Smooth muscle cell (in vitro differentiated cells): ENCODE measurements around the gene GNB1L. TPM values are rescaled to one million over a fixed set of nuclear protein-coding genes. Genes with fewer than 3 reads are reported as not detected.

Source experiments
- DNase-seq: peaks from one replicate; lab custom pipeline; 2025; ENCODE audit not compliant: unreplicated experiment; lab: John Stamatoyannopoulos, UW
- H2AFZ ChIP-seq: fragments of 200-600 bp; sonication (generic); 2 replicates; pipeline ENCODE4 v1.6.0; 2016; ENCODE audit warnings: antibody characterized with exemption, low read depth, mild to moderate bottlenecking
- H3F3A ChIP-seq: fragments of 200-600 bp; sonication (generic); 2 replicates; pipeline ENCODE4 v1.6.0; 2017; ENCODE audit warnings: antibody characterized with exemption, low read depth
- H3K27ac ChIP-seq: fragments of 200-600 bp; sonication (generic); 2 replicates; pipeline ENCODE4 v1.5.1; 2016; ENCODE audit warnings: low read depth, mild to moderate bottlenecking
- H3K27me3 ChIP-seq: fragments of 200-600 bp; sonication (generic); 2 replicates; pipeline ENCODE4 v1.6.1; 2016; ENCODE audit warnings: low read depth, mild to moderate bottlenecking
- H3K36me3 ChIP-seq: fragments of 200-600 bp; sonication (generic); 2 replicates; pipeline ENCODE4 v1.5.1; 2016; ENCODE audit warnings: low read depth
- H3K4me1 ChIP-seq: fragments of 200-600 bp; sonication (generic); 2 replicates; pipeline ENCODE4 v1.5.1; 2016; ENCODE audit warnings: low read depth
- H3K4me2 ChIP-seq: fragments of 200-600 bp; sonication (generic); 2 replicates; pipeline ENCODE4 v1.6.0; 2016; ENCODE audit warnings: mild to moderate bottlenecking
- H3K4me3 ChIP-seq: fragments of 200-600 bp; sonication (generic); 2 replicates; pipeline ENCODE4 v1.5.1; 2016; ENCODE audit warnings: mild to moderate bottlenecking
- H3K79me2 ChIP-seq: fragments of 200-600 bp; sonication (generic); 2 replicates; pipeline ENCODE4 v1.6.0; 2016; ENCODE audit warnings: low read depth, mild to moderate bottlenecking
- H3K9ac ChIP-seq: fragments of 200-600 bp; sonication (generic); 2 replicates; pipeline ENCODE4 v1.6.0; 2016; ENCODE audit warnings: low read depth
- H3K9me3 ChIP-seq: fragments of 200-600 bp; sonication (generic); replicated peaks from 2 replicates; pipeline ENCODE4 v1.5.1; 2016; ENCODE audit warnings: low read depth
- H4K20me1 ChIP-seq: fragments of 200-600 bp; sonication (generic); 2 replicates; pipeline ENCODE4 v1.6.0; 2016; ENCODE audit warnings: low read depth
- WGBS: methylation state at CpG from one replicate; pipeline ENCODE4 v1.1.7; 2016; ENCODE audit warnings: low lambda C conversion rate; 5-methylcytosine and 5-hydroxymethylcytosine counted together
- polyA plus RNA-seq: library from polyadenylated mRNA; unstranded; fragments of >200 nt; fragmentation: Nextera tagmentation; extraction: Ambion mirVana; gene quantifications from 2 replicates; pipeline ENCODE4 v1.2.1, GENCODE V29; 2016
- total RNA-seq: library from RNA; depleted of rRNA; stranded (reverse); fragments of >200 nt; gene quantifications from 2 replicates; pipeline ENCODE4 v1.2.3, GENCODE V29; 2014
- TF ChIP-seq, protein P1 (sequence below): fragments of 200-600 bp; sonication (generic); IDR thresholded peaks from 2 replicates; pipeline ENCODE4 v1.5.1; 2017; ENCODE audit warnings: borderline replicate concordance, mild to moderate bottlenecking, antibody characterized with exemption; ENCODE audit not compliant: insufficient read depth, poor library complexity, severe bottlenecking

Gene GNB1L
- total and polyA plus RNA-seq, 2 experiments from 2014 or later: 4.1 to 7.4 TPM

DNA sequence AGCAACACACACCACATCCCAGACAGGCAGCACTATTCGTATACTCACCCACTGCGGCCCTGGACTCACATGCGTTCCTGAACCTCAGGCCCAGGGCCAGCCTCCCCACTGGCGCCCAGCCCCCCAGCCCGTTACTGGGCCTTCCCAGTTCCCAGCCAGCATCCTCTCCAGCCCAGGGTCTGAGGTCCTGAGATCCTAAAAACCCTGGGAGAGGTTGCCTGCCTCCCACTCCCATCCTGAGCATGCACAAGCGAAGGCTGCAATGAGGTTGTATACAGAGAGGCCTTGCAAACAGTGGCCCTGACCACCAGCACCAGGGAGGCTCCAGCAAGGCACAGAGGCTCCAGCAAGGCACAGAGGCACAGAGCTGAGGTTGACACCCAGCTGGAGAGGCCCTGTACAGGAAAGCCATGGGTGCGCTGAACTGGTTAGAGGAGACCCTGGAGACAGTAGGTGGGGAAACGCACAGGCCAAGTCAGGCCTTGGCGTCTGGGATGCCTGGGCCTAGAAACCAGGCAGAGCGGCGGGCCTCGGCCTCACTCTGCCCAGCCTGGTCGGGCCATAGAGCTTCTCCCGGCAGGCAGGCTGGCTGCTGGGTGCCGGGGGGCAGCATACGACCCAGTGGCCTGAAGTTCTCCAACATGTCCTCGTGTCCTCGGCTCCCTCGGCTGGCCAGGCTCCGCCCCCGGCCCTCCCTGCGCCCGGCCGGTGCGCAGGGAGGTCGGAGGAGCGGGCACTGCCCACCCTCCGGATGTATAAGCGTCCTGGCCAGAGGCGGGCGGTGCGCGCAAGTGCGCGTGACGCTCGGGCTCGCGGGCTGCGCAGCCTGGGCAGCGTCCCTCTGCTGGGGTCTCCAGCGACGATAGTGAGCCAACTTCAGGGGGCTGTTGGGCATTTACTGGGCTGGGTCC is 96.4 kb downstream of the GNB1L start:
- Histone ChIP-seq H3K4me2 (no peak overlapping the region), H3K9me3 (no peaks in the 10 kb centered on the region), H3K79me2 (no peaks in the 10 kb centered on the region), H3K27me3 (peaks cover 94% of the 10 kb centered on the region), H4K20me1 (no peaks in the 10 kb centered on the region), H3K27ac (no peak overlapping the region), H3K4me3 (no peak overlapping the region), H3K4me1 (peaks cover 13% of the 10 kb centered on the region), H3F3A (no peaks in the 10 kb centered on the region), H3K36me3 (no peaks in the 10 kb centered on the region), H3K9ac (no peak overlapping the region), H2AFZ (no peak overlapping the region)
- TF ChIP-seq, protein P1, sequence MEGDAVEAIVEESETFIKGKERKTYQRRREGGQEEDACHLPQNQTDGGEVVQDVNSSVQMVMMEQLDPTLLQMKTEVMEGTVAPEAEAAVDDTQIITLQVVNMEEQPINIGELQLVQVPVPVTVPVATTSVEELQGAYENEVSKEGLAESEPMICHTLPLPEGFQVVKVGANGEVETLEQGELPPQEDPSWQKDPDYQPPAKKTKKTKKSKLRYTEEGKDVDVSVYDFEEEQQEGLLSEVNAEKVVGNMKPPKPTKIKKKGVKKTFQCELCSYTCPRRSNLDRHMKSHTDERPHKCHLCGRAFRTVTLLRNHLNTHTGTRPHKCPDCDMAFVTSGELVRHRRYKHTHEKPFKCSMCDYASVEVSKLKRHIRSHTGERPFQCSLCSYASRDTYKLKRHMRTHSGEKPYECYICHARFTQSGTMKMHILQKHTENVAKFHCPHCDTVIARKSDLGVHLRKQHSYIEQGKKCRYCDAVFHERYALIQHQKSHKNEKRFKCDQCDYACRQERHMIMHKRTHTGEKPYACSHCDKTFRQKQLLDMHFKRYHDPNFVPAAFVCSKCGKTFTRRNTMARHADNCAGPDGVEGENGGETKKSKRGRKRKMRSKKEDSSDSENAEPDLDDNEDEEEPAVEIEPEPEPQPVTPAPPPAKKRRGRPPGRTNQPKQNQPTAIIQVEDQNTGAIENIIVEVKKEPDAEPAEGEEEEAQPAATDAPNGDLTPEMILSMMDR: no peak
- DNase-seq: no peak
- 25% methylated on average over 35 of the region's 43 CpGs for WGBS

DNA sequence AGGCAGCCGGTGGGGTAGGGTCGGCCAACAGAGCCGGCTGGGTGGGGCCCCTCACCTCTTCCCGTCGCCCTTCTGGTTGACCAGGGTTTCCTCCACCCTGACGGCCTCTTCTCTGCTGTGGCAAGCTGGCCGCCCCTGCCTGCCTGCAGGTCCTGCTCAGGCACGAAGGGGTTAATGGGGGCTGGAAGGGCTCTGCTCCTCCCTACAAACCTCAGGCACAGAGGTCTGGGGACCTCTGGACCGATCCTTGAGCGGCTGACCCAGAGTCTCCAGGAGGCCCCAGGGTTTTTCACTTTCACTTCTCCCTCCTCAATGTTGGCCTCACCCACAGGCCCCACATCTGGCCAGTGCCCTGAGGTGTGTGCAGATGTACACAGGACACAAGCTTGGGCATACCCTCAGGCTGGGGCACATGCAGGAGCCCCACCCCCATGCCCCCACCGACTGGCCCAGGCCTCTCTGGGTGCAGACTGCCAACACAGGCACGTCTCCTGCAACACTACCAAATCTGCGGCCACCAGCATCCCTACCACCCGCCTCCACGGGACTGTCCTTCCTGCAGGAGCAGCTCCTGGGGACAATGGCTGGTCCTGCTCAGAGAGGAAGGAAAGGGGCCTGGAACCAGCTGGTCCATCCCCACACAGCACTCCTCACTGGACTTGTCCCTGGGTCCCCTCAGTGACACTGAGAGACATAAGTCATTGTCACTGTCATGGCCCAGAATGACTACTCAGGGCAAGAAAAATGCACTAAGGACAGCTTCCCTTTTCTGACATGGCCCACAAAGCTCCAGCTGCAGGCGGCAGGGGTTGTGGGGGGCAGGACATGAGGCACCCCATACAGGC is 97.3 kb downstream of the GNB1L start:
- H3K9me3 ChIP-seq: no peaks in the 10 kb centered on the region
- no peak overlapping the region for H3K27ac ChIP-seq
- DNase-seq: no peak
- H3K4me3 ChIP-seq: no peak overlapping the region
- H3K9ac ChIP-seq: no peak overlapping the region
- 29% methylated on average over 16 of the region's 16 CpGs for WGBS
- peaks cover 94% of the 10 kb centered on the region for H3K27me3 ChIP-seq
- H3K4me1 ChIP-seq: peaks cover 13% of the 10 kb centered on the region
- H3K36me3 ChIP-seq: no peaks in the 10 kb centered on the region
- H4K20me1 ChIP-seq: no peaks in the 10 kb centered on the region
- H3F3A ChIP-seq: no peaks in the 10 kb centered on the region
- no peaks in the 10 kb centered on the region for H3K79me2 ChIP-seq
- TF ChIP-seq, protein P1: no peak
- peak overlapping the region; percentile 26 for H3K4me2 ChIP-seq
- H2AFZ ChIP-seq: no peak overlapping the region

DNA sequence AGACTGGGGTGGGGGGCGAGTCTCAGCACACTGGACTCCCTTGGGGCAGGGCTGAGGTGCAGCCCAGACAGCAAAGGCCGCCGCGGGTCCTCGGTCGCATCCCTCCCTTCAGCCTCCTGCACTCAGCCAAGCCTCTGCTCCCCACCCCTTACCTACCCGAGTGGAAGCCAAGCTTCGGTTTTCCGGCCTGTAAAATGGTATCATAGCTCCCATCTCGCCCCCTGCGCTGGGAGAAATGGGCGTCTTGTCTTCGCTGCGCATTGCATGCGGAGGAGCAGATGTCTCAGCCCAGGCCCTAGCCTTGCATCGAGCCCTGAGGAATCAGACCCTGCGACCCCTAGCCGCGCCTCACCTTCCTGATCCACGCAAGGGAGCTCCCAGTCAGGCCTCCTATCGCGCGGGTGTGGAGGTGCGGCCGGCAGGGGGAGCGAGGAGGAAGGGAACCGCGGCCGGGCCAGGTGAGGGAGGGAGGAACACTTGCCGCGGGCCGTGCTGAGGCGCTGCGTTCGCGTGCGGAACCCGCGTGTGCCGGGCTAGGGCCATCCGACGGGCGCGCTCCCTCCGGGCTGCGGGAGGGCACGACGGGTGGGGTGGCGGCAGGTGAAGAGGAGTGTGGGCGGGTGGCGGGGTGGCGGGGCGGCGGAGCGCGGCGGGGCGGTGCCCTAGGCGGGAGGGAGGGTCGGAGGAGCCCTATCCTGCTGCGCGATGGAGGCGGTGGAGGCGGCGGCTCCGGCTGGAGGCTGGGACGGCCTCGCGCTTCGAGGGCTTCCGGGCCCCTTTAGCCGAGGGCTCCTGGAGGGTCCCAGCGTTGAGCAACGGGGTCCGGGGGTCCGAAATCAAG is 98.2 kb downstream of the GNB1L start:
- Histone ChIP-seq H2AFZ (no peak overlapping the region), H3K9me3 (no peaks in the 10 kb centered on the region), H3F3A (no peaks in the 10 kb centered on the region), H3K79me2 (no peaks in the 10 kb centered on the region), H3K4me1 (peaks cover 11% of the 10 kb centered on the region), H3K4me3 (no peak overlapping the region), H3K36me3 (no peaks in the 10 kb centered on the region), H3K27ac (no peak overlapping the region), H4K20me1 (no peaks in the 10 kb centered on the region), H3K4me2 (peak overlapping the region; percentile 26), H3K27me3 (peaks cover 92% of the 10 kb centered on the region), H3K9ac (no peak overlapping the region)
- DNase-seq: no peak
- 6% methylated on average over 58 of the region's 76 CpGs for WGBS
- TF ChIP-seq, protein P1: peak; percentile 38
